ENCODE measurements around the gene GLS.

The GLS gene

GRCh38 chr2:190887089-190887488 is 6.5 kb downstream of the GLS start:
- DNase-seq (ENCODE audit: low spot score) = no peak

GRCh38 chr2:190888449-190888848 is 7.8 kb downstream of the GLS start:
- no peak for DNase-seq (ENCODE audit: low spot score)

- DNase-seq (ENCODE audit: low spot score) = no peak
These were observed 8.7 kb downstream of the GLS start for GRCh38 chr2:190889175-190889943.

GRCh38 chr2:190891372-190891771 is 10.8 kb downstream of the GLS start:
- no peak for DNase-seq (ENCODE audit: low spot score)

GRCh38 chr2:190891889-190892288 is 11.3 kb downstream of the GLS start:
- no peak for DNase-seq (ENCODE audit: low spot score)

GRCh38 chr2:190893157-190893556 is 12.5 kb downstream of the GLS start:
- no peak for DNase-seq (ENCODE audit: low spot score)

- no peak for DNase-seq (ENCODE audit: low spot score)
These were observed 15.9 kb downstream of the GLS start for GRCh38 chr2:190896477-190896876.

GRCh38 chr2:190903693-190904450 is 23.3 kb downstream of the GLS start:
- DNase-seq (ENCODE audit: low spot score) = no peak

- DNase-seq (ENCODE audit: low spot score) = no peak
These were observed 24.1 kb downstream of the GLS start for GRCh38 chr2:190904640-190905261.

GRCh38 chr2:190908532-190908931 is 27.9 kb downstream of the GLS start:
- no peak for DNase-seq (ENCODE audit: low spot score)

- no peak for DNase-seq (ENCODE audit: low spot score)
These were observed 29.1 kb downstream of the GLS start for GRCh38 chr2:190909680-190910079.

- DNase-seq (ENCODE audit: low spot score) = no peak
These were observed 29.9 kb downstream of the GLS start for GRCh38 chr2:190910341-190911136.

- no peak for DNase-seq (ENCODE audit: low spot score)
These were observed 31.2 kb downstream of the GLS start for GRCh38 chr2:190911813-190912212.

GRCh38 chr2:190912726-190913125 is 32.1 kb downstream of the GLS start:
- no peak for DNase-seq (ENCODE audit: low spot score)

GRCh38 chr2:190913725-190914124 is 33.1 kb downstream of the GLS start:
- DNase-seq (ENCODE audit: low spot score) = no peak

GRCh38 chr2:190916829-190917228 is 36.2 kb downstream of the GLS start:
- no peak for DNase-seq (ENCODE audit: low spot score)

GRCh38 chr2:190920085-190920484 is 39.5 kb downstream of the GLS start:
- DNase-seq (ENCODE audit: low spot score) = no peak

GRCh38 chr2:190922376-190922775 is 41.8 kb downstream of the GLS start:
- DNase-seq (ENCODE audit: low spot score) = no peak

- no peak for DNase-seq (ENCODE audit: low spot score)
These were observed 46.7 kb downstream of the GLS start for GRCh38 chr2:190927301-190927700.

GRCh38 chr2:190929919-190930318 is 49.3 kb downstream of the GLS start:
- no peak for DNase-seq (ENCODE audit: low spot score)

- DNase-seq (ENCODE audit: low spot score) = no peak
These were observed 49.8 kb downstream of the GLS start for GRCh38 chr2:190930411-190930810.

- DNase-seq (ENCODE audit: low spot score) = no peak
These were observed 51.9 kb downstream of the GLS start for GRCh38 chr2:190932514-190932913.
